Adrenal gland (tissue), 5 donors: ENCODE measurements around the gene PTPMT1.

Experiments used
- CTCF ChIP-seq, 6 experiments: fragments of 450-650 bp in 4 of 6; fragments of 200-600 bp in 2 of 6; sonication (generic) in 1 of 6; IDR thresholded peaks; 1 replicate in 5 of 6; 2 replicates in 1 of 6; pipeline versions ENCODE4 v1.5.1 to v1.8.0; 2016 to 2021; ENCODE audit warnings: antibody characterized with exemption in 6 of 6, mild to moderate bottlenecking in 2 of 6, moderate library complexity in 1 of 6
- POLR2A ChIP-seq, 2 donors: fragments of 450-650 bp; IDR thresholded peaks; one replicate each; pipeline ENCODE4 v1.6.1; 2017; ENCODE audit warnings: antibody characterized with exemption in 2 of 2, mild to moderate bottlenecking in 2 of 2, moderate library complexity in 1 of 2
- donor health status: DM: no; HTN: no; CAD: no.

- TF ChIP-seq POLR2A (IDR thresholded peaks at IDR 0.05) (no peak), CTCF (IDR thresholded peaks at IDR 0.05) (no peak)
Observed at GRCh38 chr11:47571357-47571729, 5.9 kb downstream of the PTPMT1 start.
